ENCODE measurements around the gene NDUFS7.
"Not testable (repeated sequence)": the region's sequence is repeated elsewhere in the genome, so short reads cannot be mapped to it uniquely, and the experiment has no call there.

Gene NDUFS7

DNA sequence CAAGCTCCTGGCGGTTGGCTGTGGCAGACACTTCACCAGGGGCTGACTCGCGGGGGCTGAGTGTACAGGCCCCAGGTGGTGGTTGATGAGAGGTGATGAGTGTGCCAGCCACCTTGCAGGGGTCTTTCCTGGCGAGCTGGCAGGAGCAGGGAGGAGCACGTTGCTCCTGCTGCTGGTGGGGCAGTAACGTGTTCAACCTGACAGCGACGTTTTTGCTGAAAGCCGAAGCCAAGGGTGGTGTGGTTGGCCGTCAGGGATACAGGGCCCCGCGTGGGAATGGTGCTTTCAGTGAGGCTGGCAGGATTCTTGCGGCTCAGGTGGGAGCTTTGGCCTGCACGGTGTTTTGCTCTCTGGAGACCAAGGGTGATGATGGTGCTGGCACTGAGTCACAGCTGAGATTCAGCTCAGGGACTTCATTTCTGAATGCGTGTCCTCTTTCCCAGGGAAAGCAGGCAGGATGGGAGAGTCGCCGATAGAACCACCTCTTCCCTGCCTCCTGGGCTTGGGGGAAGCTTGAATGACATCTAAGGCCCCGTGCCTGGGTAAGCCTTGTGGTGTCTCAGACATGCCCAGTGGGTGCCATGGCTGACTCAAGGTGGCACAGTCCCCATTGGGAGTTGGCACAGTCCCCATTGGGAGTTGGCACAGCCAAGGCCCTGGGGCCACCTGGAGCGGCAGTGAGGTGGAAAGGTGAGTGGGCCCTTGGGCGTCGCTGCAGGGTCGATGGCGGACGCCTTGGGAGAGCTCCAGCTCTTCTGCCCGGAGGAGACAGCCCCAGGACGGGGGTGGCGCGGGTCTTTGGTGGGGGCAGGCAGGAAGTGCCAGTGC, 32.5 kb downstream of the NDUFS7 start:
- FAIRE-seq: no peak
- DNase-seq (ENCODE audit: insufficient read length, low spot score): no peak

DNA sequence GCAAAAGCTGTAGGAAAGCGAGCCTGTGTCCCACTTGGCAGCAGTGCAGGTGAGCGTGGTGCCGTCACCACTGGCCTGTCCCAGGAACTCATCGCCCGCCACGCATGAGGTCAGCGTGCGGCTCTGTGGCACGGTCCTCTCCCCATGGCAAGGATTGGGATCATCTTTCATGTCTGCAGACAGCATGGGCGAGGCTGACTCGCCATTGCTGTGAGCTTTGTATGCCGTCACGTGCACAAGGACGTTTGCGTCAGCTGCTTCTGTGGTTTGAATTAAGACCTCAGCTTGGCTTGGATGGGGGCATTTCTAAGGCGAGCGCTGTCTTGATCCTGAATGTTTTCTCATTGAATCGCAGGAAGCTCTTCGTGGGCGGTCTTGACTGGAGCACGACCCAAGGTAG, 33.4 kb downstream of the NDUFS7 start:
- no peak for FAIRE-seq
- DNase-seq (ENCODE audit: insufficient read length, low spot score): no peak

DNA sequence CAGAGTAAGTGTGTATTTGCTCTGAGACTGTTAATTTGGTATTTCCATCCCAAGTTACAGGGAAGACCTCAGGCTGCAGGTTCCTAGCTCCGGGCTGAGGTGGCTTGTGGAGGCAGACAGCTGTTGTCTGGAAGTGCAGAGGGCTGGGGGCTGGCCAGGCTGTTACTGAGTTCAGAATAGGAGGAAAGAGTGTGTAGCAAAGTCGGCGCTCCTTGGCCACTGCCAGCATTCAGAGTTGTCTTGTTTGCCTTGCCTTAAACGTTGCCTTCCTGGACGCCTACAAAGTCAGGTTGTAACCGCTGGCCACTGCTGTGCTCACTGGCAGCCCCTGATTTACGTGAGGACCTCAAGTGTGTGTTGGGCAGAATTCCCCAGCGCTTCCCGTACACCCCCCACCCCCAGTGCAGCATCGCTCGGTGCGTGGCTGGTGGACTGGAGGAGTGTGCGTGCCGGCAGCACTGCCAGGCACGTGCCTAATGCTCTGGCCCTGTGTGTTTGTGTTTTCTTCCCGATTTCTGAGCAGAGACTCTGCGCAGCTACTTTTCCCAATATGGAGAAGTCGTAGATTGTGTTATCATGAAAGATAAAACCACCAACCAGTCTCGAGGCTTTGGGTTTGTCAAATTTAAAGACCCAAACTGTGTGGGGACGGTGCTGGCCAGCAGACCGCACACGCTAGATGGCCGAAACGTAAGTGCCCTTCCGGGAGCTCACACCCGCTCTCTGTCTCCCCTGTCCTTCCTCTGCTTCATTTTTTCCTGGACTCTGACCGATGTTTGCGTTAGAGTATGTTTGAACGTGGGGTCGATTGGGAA, 34.2 kb downstream of the NDUFS7 start:
- FAIRE-seq (no peak), DNase-seq (ENCODE audit: insufficient read length, low spot score) (no peak)

DNA sequence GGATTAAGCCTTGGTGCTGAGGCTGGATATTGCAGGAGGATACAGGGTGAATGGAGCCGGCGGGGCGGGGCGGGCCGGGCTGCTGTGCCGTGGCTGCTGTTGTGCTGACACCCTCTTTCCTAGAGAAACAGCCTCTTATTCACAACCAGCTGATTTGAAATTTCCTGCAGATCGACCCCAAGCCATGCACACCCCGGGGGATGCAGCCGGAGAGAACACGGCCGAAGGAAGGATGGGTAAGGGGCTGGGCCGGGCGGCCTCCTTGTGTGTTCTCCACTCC, 34.7 kb downstream of the NDUFS7 start:
- FAIRE-seq (no peak), DNase-seq (ENCODE audit: insufficient read length, low spot score) (no peak)

DNA sequence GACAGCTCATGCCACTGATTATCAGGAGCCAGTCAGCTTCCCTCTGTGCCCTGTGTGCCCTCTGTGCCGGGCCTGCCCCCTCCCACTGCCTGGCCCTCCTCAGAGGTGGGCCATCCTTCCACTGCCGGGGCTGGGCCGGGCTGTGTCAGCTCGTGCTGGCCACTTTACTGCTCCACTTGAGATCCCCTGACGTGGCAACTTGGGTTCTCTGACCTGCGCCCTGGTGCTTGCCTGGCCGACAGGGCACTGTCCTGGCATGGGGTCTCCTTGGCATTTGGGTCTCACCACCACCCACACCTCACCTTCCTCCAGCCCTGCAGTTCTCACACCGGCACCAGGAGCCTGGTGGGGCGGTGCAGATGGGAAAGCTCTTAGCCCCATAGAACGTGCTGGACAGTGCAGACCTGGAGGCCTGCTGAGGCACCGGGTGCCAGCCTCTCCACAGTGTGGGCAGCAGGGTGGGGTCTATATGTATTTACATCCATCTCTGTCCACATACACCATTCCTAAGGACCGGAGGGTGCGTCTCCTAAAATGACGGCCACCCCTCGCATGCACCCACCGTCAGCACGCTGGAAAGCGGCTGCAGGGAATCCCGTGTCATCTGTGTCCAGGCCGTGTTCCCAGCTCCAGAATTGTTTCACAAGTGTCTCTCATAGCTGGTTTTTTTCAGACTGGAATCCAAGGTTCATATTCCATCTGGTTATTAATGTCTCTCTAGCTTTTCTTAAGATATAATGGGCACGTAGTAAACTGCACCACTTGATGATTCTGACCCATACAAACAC, 35.4 kb downstream of the NDUFS7 start:
- DNase-seq (ENCODE audit: insufficient read length, low spot score) (no peak), FAIRE-seq (no peak)

DNA sequence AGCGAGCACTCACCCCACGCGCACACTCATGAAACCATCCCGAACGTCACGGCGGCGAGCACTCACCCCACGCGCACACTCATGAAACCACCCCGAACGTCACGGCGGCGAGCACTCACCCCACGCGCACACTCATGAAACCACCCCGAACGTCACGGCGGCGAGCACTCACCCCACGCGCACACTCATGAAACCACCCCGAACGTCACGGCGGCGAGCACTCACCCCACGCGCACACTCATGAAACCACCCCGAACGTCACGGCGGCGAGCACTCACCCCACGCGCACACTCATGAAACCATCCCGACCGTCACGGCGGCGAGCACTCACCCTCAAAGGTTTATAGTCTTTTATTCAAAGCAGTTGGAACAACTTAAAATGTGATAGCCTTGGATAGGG, 36.4 kb downstream of the NDUFS7 start:
- not testable (repeated sequence) for FAIRE-seq; DNase-seq (ENCODE audit: insufficient read length, low spot score)

DNA sequence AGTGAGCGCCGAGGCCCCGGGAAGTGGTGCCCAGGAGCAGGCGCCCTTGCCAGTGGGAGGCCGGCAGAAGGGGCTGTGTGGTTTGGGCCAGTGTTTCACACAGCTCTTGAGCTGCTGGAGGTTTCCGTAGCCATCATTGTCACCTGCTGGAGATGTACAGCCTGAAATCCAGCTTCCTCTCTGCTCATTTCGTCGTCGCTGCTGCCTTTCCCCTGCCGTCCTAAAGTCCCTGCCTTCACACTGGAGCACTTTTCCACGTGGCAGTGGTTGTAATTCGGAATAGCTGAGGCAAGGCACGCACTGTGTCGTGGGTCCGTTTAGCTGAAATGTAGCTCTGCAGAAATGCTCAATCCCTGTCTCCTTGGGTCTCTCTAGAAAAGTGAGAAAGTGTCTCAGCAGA, 36.9 kb downstream of the NDUFS7 start:
- DNase-seq (ENCODE audit: insufficient read length, low spot score) (no peak), FAIRE-seq (no peak)

DNA sequence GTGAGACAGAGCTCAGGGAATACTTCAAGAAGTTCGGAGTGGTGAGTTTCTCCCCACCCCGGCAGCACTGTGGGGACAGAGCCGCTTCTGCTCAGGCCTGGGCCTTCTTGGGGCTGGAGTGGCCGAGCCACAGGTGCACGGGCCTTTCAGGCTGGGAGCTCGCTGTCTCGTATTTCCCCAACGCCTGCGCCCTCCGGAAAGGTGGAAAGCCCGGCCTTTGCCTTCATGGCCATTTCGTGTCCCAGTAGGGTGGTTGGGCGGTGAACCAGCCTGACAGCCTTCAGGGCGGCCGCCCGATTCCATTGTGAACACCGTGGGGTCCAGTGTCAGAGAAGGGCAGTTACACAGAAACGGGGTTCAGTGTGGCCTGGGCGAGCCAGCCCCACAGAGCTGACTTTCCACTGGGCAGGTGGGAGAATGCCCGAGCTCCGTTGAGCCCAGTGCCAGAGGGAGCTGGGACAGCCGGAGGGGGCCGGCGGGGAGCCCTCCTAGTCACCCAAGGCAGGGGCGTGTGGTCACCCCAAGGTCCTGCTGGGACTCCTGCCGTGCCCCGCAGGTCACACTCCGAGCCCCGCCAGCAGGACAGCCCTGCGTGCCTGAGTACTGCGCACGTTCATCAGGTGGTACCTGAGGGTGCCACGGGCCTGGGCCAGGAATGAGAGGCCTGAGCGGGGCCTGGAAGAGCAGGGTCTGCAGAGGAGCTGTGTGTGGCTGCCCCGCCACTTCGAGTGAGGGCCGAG, 37.7 kb downstream of the NDUFS7 start:
- DNase-seq (ENCODE audit: insufficient read length, low spot score): no peak
- FAIRE-seq: no peak

DNA sequence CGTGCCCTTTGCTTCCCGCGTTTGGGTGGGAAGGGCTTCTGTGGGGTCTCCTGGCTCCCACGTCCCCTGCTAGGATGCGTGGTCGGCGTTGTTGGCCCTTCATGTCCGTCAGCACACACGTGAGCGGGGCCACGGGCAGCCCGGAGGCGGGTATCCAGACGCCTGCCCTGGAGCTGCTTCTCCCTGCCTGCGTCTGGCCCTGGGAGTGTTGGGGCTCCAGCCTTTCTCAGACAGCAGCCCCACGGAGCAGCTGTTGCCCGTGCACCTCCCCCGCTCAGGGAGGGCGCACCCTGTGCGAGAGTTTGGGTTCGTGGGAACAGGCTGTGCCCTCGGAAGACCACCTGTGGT, 38.2 kb downstream of the NDUFS7 start:
- FAIRE-seq (no peak), DNase-seq (ENCODE audit: insufficient read length, low spot score) (no peak)

DNA sequence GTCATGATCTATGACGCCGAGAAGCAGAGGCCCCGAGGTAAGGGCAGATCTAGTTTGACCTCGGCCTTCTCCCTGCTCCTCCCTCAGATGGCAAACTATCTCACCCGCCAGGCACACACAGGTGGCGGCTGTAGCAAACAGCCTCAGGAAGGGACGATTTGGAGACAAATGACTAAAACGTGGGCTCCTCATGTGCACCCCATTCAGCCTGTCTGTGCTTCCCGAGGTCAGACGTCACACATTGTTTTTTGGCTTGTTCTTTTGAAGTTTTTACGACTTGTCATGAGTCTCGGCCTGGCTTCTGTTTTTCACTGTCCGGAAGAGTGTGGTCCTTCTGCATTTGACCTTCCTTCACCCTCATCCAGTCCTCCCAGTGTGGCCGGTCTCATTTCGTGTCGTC, 38.7 kb downstream of the NDUFS7 start:
- DNase-seq (ENCODE audit: insufficient read length, low spot score) (no peak), FAIRE-seq (no peak)

DNA sequence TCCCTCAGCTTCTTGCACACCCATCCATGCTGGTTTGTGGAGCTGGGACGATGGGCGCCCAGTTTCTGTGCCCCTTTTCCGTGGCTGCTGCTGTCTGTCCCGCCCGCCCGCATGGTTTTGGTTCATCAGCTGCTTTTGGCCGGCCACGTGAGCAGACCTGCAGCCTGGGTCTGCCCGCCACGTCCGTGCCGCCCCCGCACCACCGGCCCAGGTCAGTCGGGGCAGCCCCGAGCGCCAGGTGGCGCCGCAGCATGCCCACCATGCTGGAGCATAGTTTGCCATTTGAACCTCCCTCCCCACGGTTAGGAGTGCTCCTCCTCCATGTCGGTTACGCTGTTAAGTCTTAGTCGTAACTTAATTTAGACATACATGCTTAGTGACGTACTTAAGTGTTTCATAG, 39.2 kb downstream of the NDUFS7 start:
- FAIRE-seq: no peak
- no peak for DNase-seq (ENCODE audit: insufficient read length, low spot score)

DNA sequence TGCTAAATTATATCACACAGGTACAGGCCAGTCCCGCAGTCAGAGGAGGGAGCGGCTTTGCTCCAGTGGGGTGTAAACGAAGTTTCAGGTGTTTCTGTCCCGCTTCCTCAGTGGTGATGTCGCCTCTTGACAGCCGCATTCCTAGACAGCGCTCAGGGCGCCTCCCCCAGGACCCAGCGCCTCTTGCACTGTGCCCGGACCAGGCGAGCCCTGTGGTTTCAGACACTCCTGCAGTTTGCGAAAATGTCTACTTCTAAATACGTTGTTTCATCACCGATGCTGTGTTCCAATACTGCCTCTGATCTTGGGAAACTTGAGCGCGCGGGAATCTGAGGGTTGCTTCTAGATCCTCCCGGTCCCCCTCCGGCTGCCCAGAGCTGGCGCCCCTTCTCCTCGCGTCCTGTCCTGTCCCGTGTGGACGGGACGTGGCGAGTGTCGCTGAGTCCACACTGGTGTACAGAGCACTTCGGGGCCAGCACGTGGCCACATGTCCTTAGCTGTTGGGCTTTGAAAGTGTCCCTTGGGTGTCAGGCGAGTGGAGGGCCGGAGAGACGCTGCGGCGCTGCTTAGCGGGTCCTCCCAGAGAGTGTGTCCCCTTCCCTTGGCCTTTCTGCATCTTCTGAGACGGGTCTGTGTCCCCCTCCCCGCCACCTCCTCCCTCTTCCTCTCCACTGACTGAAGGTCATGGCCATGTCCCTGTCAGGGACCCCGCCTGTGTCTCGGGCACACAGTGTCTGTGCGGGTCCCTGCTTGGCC, 39.9 kb downstream of the NDUFS7 start:
- FAIRE-seq: no peak
- no peak for DNase-seq (ENCODE audit: insufficient read length, low spot score)

DNA sequence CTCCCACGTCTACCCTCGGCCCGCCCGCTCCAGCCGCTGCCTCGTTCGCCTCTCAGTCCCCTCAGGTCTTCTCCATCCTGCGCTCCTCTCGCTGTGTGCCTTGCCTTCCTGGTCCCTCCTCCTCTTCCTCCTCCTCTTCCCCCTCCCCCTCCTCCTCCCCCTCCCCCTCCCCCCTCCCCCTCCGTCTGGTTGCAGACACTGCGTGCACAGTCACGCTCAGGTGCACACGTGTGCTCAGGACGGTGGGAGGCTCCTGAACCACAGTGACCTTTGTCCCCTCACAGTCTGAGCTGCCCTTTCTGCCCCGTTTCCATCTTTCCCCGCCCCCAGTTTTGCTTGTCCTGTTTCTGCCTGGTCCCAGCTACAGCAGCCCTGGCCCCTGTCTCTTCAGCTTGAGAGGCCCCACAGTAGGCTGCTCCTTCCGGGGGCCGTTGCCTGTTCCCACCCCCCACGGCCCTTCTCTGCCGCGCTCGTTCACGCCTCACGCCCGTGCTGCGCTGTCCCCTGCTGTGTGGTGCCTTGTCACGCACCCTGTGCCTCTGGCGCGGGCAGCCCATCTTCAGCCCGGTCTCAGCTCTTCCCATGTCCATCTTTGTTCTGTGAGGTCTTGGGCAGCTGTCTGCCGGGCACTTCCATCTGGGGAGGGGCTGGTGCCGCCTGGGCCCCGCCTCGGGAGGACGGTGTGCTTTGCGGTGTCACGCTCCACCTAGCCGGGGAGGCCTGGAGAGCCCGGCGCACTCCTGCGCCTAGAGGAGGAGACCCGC, 40.7 kb downstream of the NDUFS7 start:
- FAIRE-seq (no peak), DNase-seq (ENCODE audit: insufficient read length, low spot score) (no peak)

DNA sequence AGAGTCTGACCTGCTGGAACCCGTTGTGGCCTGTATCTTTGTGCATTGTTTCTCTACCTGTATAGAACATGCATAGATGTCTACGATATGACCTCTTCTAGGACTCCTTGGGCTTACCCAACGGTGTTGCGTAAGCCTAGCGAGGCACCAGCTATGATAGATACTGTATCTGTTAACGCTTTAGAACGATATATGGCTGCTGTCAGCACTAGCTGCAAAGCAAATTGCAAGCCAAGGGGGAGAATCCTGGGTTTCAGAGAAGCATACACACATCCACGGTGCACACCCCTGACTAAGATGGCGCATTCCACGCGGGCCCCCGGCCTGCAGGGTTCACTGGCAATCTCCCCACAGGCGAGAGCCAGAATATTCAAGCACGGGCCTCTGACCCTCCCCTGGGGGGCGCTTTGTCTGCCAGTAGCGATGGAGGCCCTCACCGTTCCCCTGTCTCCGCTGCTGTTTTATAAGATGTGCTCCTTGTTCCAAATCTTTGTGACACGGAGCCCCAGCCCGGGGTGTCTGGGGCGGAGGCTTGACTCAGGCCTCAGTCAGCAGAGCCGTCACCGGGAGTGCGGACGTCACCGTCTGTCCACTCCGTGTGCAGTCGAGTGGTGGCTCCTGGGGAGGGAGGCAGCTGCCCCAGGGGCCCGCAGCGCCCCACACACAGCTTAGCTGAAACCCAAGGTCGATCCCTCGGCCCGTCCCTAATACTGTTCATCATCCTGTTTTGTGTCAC, 41.6 kb downstream of the NDUFS7 start:
- FAIRE-seq (no peak), DNase-seq (ENCODE audit: insufficient read length, low spot score) (no peak)

DNA sequence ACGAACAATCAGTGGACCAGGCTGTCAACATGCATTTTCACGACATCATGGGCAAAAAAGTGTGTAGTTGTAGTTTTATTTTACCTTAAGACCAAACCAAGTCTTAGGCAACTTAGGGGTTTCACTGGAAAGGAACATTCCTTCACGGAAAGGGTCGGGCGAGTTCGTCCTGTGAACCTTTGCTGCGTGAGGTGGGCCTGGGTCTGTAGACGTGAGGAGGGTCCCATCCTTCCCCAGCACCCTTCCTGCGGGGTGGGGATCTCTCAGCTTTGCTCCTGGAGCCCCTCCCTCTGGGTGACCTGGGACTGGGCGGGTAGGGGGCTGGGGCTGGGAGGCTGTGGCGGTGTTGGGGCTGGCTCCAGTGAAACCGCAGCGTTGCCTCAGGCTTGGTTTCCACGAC, 42.2 kb downstream of the NDUFS7 start:
- DNase-seq (ENCODE audit: insufficient read length, low spot score) (no peak), FAIRE-seq (no peak)

DNA sequence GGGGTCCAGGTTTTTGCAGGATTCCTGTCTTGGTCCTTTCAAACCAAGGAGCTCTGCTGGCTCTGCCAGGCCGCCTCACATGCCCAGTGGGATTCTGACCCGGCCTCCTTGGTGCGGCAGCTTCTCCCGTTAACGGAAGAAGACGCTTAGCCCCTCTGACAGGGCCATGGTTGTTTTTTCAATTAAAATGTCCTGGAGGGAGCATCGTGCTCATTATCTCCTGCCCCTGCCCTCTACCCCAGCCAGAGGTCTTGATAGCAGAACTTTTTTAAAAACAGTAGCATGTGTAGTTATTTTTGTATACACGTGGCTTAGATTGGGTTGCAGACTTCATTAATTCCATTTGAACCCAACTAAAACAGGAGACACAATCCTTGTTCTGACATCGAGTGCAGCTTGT, 43.0 kb downstream of the NDUFS7 start:
- DNase-seq (ENCODE audit: insufficient read length, low spot score): no peak
- no peak for FAIRE-seq

DNA sequence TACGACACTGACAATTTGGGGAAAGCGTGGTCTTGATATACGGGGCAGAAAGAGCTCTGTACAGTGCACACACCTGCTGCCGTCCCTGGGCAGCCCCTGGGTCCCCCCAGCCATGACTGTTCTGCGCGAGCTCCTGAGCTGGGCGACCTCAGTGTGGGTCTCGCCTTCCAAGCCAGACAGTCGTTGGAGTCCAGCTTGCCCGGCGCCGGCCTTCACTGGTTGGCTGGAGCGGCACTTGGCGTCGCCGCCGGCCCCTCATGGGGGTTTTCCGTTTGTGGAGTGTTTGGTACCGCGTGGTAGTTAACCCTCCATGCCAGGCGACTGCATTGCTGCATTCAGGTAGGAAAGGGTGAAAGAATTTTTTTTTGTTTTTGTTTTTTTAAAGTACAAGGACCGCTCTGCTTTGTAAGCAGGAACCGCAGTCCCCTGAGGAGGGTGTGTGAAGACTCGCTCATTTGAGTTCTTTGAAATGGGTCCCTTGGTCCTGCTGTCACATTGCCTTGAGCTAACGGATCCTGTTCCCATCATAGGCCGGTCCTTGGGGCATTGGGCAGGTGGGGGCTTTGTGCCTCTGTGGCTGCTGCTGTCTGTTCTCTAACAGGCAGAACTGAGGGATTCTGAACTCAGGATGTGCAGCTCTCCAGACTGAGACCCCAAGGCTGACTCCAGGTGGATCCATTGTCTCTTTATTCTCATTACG, 43.7 kb downstream of the NDUFS7 start:
- FAIRE-seq (no peak), DNase-seq (ENCODE audit: insufficient read length, low spot score) (no peak)

DNA sequence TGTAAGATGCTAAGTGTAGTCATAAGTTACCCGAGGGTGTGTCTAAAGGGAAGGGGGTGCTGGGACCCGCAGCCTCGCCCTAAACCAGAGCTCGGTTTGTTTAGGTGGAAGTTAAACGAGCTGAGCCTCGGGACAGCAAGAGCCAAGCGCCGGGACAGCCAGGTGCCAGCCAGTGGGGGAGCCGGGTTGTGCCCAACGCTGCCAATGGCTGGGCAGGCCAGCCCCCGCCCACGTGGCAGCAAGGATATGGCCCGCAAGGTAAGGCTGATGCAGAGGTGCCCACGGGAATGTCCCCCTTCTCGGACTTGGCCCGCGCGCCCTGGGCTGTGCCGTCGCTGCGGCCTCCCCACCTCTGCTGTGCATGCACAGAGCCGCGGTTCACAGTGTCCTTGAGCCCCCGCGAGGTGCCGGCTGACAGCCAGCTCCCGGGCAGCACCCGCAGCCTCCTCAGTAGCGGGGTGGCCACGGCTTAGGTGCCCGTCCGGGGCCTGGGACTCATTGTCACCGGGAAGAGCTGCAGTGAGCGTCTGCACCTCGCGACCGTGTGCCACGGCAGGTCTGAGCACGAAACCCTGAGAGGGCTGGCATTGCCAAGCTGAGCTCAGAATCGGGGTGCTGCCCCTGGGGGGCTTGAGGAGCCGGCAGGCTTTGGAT, 45.2 kb downstream of the NDUFS7 start:
- FAIRE-seq: no peak
- DNase-seq (ENCODE audit: insufficient read length, low spot score): no peak

All from HTR-8/SVneo (cell line).